Measurements from ENCODE around the gene CACNA2D3.

The CACNA2D3 gene

GRCh38 chr3:54127499-54128056, 5.2 kb downstream of the CACNA2D3 start:
- DNase-seq: no peak

GRCh38 chr3:54131026-54131605, 8.8 kb downstream of the CACNA2D3 start:
- DNase-seq: no peak

GRCh38 chr3:54131890-54132289, 9.5 kb downstream of the CACNA2D3 start:
- DNase-seq: no peak

- DNase-seq: no peak
Measured at GRCh38 chr3:54132685-54133084, 10.3 kb downstream of the CACNA2D3 start.

- no peak for DNase-seq
Measured at GRCh38 chr3:54133196-54133595, 10.8 kb downstream of the CACNA2D3 start.

GRCh38 chr3:54134155-54134554, 11.8 kb downstream of the CACNA2D3 start:
- no peak for DNase-seq

GRCh38 chr3:54134713-54135112, 12.4 kb downstream of the CACNA2D3 start:
- DNase-seq: no peak

- DNase-seq: no peak
Measured at GRCh38 chr3:54137311-54137710, 15.0 kb downstream of the CACNA2D3 start.

GRCh38 chr3:54138937-54139547, 16.7 kb downstream of the CACNA2D3 start:
- DNase-seq: no peak

GRCh38 chr3:54139630-54140029, 17.3 kb downstream of the CACNA2D3 start:
- no peak for DNase-seq

- DNase-seq: no peak
Measured at GRCh38 chr3:54144284-54144683, 21.9 kb downstream of the CACNA2D3 start.

- no peak for DNase-seq
Measured at GRCh38 chr3:54146506-54147239, 24.3 kb downstream of the CACNA2D3 start.

- no peak for DNase-seq
Measured at GRCh38 chr3:54150864-54151467, 28.6 kb downstream of the CACNA2D3 start.

- DNase-seq: no peak
Measured at GRCh38 chr3:54153477-54153876, 31.1 kb downstream of the CACNA2D3 start.

- DNase-seq: no peak
Measured at GRCh38 chr3:54157860-54158259, 35.5 kb downstream of the CACNA2D3 start.

GRCh38 chr3:54159917-54160316, 37.6 kb downstream of the CACNA2D3 start:
- DNase-seq: no peak

GRCh38 chr3:54163441-54163840, 41.1 kb downstream of the CACNA2D3 start:
- DNase-seq: no peak

- no peak for DNase-seq
Measured at GRCh38 chr3:54164192-54164975, 42.0 kb downstream of the CACNA2D3 start.

- no peak for DNase-seq
Measured at GRCh38 chr3:54165865-54166264, 43.5 kb downstream of the CACNA2D3 start.

- no peak for DNase-seq
Measured at GRCh38 chr3:54167999-54168398, 45.6 kb downstream of the CACNA2D3 start.

GRCh38 chr3:54168451-54168850, 46.1 kb downstream of the CACNA2D3 start:
- no peak for DNase-seq

- DNase-seq: no peak
Measured at GRCh38 chr3:54169524-54169923, 47.2 kb downstream of the CACNA2D3 start.
